Medulla oblongata (tissue), 1 donor: ENCODE results near the gene CYP2C9.

Experiments
- DNase-seq: peaks from one replicate; pipeline ENCODE4 v3.0.0-alpha.2; 2015; ENCODE audit errors: extremely low spot score

Gene CYP2C9

GRCh38 chr10:95039281-95039680 lies 100.8 kb downstream of the CYP2C9 start:
- no peak for DNase-seq
